Measurements from ENCODE around the gene TOM1L1.

The TOM1L1 gene

DNA sequence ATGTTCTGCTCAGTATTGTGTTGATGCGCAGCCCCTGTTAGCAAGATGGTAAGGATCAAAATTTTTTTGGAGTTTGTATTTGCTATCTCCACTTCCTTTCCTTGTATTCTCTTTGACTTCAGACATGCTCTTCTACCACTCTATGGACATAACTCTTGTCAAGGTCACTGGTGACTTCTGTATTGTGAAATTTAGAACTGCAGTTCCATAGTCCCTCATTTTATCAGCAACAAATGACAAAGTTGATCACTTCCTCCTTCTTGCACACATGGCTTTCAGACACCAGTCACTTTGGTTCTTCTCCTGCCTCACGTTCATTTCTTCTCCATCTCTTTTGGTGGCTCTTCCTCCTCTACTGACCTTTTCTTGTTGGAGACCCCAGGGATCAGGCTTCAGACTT lies 46.7 kb downstream of the TOM1L1 start:
- DNase-seq (ENCODE audit: low read depth): no peak

DNA sequence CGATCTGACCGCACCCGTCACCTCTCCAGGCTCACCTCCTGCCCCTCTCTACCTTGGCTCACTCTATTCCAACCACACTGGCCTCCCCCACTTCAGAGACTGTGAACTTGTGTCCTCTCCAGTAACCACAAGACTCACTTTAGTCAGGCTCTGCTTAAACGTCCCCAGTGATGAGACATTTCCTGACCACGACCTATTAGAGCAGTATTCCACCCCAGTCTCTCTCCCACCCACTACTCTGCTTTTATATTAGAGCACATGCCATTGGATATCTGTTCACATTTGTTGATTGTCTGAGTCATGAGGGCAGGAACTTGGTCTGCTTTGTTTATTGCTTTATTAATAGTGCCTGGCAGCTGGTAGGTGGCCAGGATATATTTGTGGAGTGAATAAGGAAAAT lies 47.7 kb downstream of the TOM1L1 start:
- peak; percentile 49 for DNase-seq (ENCODE audit: low read depth)

DNA sequence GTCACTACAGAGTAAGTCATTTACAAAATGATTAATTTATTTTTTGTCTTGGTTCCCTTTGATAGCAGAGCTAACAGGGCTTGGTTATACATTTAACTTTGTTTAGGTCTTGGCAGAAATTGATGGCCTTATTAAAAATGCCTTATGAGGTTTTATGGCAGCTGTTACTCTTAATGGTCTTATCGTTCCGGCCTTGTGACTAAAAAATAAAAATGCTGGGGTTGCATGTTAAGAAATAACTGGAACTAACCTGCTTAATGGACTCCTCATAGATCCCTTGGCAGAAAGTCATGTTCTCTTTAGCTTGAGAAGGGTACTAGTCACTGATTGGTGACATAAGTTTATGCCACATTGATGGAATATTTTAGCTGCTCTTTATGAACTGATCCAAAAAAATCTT lies 49.5 kb downstream of the TOM1L1 start:
- DNase-seq (ENCODE audit: low read depth): no peak

DNA sequence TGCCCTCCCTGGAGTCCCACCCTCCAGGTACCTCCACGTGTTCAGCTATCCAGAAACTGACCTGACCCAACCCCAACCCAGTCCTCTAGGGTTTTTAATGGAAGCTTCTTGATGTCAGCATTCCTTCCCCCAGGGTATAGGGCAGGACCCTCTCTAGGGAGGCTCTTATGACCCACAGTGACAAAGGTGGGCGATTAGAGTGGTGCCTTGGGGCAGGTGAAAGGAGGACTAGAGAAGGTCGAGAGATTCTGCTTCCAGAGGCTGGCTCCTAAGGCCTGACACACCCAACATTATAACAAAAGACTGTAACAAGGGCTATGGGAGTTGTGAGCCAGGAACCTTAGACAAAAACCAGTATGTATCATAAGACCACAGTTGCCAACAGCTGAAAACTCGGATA lies 50.6 kb downstream of the TOM1L1 start:
- DNase-seq (ENCODE audit: low read depth): no peak

DNA sequence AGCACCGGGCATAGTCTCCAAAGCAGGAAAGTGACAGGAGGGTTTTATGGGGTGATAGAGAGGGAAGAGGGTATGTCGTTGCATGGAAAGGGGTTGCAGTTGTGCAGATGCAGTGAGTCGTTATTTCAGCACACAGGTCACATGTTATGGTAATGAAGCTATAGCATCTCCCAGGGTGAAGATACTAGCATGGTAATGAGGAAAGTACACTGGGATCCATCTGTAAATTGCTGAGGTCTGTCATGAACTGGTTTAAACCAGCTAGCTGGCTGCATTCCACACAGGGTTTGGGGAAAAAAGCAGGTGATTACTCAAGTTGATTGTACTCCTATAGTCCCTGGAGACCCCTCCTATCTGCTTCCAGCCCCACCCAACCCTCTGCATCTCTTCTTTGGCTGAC lies 56.1 kb downstream of the TOM1L1 start:
- DNase-seq (ENCODE audit: low read depth): no peak

DNA sequence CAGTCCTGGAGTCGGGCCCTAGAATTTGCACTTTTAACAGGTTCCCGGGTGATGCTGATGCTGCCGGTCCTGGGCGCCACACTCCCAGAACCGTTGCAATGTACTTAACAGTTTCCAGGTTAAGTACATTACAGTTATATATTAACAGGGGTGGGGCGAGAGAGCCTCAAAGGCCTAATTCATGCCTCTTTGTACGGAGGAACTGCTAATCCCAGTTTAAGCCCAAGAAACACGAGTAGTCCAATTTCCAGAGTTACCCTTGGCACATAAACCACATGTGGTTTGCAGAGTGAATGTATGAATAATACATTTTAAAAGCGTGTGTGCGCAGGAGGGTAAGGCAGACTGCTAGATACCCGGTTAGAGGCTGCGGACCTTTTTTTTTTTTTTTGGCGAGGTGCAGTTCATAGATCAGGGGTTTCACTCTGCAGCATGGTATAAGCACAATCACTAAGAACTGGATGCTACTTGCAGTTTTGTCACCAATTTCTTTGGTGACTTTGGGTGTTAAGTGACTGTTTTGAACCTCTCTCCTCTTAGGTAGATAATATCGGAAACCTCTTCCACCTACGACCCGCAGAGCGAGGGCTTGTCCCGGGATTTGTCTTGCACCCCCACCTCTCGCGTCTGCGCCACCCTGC lies 67.1 kb downstream of the TOM1L1 start:
- peak; percentile 26 for DNase-seq (ENCODE audit: low read depth)

DNA sequence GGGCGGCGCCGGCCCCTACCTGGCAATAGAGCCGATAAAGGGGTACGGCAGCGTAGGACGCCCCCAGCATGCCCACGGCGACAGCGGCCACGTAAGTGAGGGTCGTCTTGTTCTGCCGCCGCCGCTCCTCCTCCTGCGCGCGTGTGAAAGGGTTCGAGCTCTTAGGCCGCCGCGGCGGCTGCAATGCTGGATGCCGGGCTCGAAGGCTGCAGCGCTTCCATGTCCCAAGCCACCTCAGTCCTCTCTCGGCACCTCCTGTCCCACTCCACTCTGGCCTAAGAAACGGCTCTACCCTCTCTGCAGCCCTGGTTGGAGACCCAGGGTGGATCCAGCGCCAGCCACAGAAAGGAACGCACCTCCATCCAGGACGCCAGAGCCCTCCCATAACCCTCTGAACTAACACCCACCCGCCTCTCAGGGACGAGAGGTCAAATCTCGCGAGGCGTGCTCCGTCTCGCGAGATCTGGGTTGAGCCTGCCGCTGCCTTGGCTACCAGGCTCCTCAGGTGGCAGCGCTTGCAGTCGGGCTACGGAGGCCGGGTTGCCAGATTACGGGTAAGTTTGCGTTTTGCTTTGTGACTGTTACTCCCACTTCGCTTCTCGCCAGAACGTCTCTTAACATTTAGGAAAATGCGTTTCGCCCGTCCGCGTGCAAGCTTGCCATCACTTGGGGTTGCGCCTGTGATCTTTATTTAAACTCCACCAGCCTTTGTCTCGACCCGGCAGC lies 67.8 kb downstream of the TOM1L1 start, which contains the start of the genes COX11 and STXBP4:
COX11 (minus strand) TSS at position 393 of the 726 bp plus-strand sequence; CDS start at position 385, 8 bp downstream.
STXBP4 (plus strand) TSS at position 504 of the 726 bp plus-strand sequence. CDS start 17,455 bp downstream, outside the sequence.
- DNase-seq (ENCODE audit: low read depth): peak; percentile 92

DNA sequence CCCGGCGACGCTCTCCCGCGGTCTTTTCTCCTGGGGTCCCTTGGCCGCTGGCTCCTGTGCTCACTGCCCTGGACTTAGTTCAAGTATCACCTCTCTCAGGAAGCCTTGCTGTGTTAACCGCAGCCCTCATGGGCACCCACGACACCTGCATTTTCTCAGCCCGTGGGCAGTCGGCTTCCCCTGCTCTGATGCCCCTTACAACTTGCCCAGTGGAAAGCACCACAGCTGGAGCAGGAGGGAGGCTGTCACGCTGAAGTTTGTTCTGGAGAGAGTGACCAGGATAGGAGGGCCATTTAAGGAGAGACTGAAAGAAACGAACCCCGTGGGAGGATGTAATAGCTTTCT lies 68.3 kb downstream of the TOM1L1 start:
- peak; percentile 11 for DNase-seq (ENCODE audit: low read depth)

DNA sequence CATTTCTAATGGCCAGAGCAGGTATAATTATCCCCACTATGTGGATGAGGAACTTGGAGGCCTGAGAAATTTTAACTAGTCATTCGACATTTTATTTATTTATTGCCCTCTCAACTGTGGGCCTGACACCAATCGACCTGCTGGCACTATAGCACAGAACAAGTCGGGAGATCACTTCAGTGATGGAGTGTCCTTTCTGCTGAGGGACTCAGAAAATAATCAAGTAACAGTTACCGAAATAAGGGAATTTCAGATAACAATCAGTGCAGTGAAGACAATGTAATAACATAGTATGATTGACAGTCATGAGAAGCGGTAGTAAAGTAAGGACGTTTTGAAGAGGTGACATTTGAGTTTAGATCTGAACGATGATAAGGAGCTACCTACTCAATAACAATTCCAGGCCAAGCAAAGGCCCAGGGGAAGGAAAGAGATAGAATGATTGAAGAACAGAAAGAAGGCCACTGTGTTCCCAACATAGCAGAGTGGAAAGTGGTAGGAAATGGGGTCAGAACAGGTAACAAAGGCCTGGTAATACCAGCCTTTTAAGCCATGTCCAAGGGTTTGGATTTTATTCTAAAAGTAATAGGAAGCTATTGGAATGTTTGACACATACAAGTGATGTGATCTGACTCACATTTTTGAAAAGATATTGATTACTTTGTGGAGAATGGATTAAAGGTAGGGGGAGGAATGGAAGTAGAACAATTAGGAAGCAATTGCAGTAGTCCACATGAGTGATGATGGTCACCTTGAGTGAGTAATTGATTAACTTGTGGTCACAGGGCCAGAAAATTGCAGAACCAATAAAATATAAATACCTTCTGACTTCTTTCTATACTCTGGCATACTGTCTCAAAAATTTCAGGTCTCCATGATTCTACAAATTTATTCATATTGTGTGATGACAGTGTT lies 69.3 kb downstream of the TOM1L1 start:
- no peak for DNase-seq (ENCODE audit: low read depth)

DNA sequence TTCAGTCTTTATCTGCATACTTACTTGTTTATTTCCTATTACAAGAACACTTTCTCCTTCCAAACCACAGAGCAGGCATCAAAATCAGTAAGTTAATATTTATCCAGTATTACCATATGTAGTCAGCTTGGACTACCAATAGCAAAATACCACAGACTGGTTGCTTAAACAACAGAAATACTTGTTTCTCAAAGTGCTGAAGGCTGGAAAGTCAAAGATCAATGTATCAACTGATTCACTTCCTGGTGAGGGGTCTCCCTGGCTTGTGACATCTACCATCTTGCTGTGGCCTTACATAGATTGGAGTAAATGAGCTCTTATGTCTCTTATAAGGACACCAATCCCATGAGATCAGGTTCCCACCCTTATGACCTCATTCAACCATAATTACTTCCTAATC lies 70.5 kb downstream of the TOM1L1 start:
- DNase-seq (ENCODE audit: low read depth): no peak

DNA sequence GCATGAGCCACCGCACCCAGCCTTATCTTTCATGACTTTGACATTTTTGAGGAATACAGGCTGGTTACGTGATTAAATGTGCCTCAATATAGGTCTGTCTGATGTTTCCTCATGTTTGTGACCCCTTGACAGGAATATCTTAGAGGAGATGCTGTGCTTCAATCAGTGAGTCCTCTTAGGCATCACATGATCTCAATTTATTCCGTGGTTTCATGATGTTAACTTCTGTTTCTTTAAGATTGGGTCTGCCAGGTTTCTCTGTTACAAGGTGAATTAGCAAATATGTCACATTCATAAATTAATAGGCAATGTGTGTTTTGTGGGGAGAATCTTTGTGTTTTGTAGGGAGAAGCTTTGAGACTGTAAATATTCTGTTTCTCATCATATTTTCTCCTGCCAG lies 71.2 kb downstream of the TOM1L1 start:
- no peak for DNase-seq (ENCODE audit: low read depth)

DNA sequence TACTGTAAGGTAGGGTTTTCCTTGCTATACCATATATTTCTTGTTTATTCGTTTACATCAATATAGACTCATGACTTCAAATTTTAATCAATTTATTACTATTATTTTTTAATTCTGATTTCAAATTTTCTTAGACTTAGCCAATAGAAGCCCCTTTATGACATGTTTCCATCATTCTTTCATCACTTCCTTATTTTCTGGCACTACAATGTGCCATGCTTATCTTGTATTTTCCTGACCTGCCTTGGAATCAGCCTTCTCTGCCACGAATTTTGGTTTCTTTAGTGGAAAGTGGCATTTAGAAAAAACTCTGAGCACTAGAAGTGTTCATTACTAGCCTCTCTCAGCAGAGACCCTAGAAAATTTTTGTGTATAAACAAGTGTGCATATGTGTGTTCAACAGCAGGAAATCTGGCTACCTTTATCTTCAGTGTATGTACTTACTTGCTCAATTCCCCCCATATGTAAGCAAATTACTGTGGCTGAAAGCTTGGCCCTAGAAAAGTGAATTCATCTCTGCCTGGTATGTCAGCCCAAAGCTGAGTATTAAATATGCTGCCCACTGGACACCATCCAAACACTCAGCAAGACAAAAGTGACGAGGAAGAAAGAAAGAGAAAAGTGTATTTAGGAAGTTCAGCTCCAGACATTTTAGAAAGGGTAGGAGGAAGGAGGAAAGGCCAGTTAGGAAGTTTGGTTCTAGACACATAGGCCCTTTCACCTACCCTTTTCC lies 71.9 kb downstream of the TOM1L1 start:
- no peak for DNase-seq (ENCODE audit: low read depth)

DNA sequence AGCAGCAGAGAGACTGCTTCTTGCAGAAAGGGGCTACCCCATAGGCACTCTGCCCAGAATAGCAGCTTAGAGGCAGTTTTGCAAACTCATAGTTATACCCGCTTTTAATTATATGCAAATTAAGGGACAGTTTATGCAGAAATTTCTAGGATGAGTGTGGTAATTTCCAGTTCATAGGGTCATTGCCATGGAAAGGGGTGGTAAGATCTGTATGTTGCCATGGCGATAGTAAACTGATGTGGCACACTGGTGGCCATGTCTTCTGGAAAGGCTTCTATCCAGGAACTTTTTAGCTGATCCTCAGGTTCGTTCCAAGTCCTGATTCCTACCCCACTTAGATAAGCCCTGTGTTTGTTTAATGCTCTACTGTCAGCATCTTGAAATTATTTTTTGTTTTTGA lies 74.1 kb downstream of the TOM1L1 start:
- no peak for DNase-seq (ENCODE audit: low read depth)

DNA sequence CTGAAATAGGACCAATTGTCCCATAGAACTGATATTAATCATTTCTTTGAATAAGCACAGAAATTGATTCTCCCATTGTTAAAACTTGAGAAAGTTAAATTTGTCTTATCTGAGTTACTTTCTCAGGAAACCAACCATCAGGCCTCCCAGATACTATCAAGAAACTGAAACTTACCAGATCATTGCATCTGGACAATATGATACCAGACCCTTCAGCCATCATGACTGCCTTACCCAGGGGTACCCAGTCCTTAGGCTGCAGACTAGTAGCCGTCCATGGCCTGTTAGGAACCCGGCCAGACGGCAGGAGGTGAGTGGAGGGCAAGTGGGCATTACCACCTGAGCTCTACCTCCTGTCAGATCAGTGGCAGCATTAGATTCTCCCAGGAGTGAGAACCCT lies 75.7 kb downstream of the TOM1L1 start:
- DNase-seq (ENCODE audit: low read depth): no peak

DNA sequence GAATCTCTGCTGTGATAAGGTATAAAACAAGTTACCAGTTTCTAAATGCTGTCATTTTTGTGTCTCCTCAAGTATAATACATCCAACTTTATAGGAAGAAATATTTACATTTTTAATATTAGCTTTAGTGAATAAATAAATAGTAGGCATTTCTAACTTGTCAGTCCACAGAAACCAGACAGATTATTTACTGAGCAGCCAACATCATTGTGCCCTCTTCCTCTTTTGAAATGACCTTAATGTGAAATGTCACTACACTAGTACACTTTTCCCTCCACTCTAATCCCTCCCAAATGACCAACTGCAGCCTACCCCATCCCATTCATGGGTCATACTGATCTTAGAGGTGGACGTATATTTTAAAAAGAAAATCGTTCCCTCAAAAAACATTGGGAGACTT lies 77.1 kb downstream of the TOM1L1 start:
- DNase-seq (ENCODE audit: low read depth): no peak

DNA sequence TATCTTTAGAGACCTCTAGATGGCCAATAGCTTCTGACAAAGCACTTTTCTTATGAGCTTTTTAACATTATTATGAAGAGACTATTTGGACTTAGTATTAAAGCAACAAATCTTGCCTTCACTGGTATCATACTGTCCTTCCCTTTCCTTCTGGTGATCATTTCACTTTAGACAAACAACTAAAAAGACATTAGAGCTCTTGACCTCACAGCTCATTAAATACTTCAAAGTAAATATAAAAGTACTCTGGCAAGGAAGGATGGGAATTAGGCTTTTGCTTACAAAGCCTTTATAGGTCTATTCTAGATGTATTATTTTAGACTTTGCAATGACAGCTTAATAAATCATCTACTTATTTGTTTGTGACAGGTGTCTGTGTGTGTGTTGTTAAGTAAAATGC lies 79.0 kb downstream of the TOM1L1 start:
- no peak for DNase-seq (ENCODE audit: low read depth)

DNA sequence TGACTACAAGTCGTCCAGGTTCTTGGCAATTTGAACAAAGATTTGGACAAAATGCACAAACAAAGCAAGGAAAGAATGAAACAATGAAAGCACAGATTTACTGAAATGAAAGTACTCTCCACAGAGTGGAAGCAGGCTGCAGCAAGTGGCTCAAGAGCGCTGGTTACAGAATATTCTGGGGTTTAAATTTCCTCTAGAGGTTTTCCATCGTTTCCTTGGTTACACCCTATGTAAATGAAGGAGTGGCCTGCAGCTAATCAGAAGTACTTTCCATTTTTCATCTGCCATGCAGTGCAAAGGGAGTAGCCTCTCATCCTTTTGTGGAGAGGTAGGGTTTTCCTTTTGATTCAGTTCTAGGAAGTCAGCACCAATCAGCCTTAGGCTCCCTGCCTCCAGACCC lies 79.7 kb downstream of the TOM1L1 start:
- DNase-seq (ENCODE audit: low read depth): no peak

DNA sequence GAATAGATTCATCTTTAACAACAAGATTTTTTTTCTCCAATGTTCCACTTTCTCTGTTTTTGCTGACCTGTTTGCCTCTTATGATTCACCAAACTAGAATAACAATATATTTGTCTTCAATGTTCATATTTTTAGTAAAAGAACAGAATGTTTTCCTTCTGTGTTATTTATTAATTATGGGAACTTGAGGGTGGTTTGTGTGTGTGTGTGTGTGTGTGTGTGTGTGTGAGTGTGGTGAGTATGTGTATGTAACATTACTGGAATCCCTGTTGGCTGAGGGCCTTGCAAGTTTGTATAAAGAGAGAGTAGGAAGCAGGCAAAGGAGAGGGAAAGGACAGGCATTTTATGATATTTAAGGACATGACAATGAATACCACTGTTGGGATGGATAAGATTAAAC lies 81.7 kb downstream of the TOM1L1 start:
- DNase-seq (ENCODE audit: low read depth): no peak

DNA sequence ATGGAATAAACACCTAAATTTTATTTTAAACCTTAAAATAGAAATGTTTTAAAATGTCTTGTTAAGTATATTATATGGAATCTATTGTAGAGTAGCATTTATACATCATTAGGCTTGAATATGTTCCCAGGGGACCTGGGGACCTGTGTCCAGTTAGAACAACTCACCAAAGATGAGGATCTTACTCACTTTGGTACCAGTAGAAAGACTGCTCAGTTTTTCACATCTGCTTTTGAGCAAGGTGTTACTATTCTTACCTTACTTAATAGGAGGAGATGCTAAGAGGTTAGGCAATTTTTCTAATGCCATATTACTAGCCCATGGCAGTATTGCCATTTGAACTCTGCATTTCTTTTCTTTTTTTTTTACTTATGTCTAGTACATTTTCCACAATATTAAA lies 82.6 kb downstream of the TOM1L1 start:
- DNase-seq (ENCODE audit: low read depth): no peak

DNA sequence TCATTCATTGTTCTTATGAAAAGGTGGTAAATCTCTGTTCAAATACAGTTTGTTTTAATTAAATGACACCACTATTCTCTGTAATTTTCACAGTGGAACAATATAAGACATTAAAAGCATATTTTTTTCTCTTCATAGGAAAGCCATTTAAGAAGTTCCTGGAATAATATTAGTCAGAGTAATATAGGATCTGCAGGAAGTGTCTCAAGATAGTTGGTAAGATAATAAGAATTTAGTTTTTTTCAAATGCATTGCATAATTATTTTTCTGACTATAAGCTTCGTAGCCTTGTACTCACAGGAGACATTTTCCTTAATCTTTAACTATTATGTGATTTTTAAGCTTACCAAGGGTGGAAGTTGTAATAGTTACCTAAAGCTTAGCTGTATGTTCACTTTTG lies 84.8 kb downstream of the TOM1L1 start:
- no peak for DNase-seq (ENCODE audit: low read depth)

DNA sequence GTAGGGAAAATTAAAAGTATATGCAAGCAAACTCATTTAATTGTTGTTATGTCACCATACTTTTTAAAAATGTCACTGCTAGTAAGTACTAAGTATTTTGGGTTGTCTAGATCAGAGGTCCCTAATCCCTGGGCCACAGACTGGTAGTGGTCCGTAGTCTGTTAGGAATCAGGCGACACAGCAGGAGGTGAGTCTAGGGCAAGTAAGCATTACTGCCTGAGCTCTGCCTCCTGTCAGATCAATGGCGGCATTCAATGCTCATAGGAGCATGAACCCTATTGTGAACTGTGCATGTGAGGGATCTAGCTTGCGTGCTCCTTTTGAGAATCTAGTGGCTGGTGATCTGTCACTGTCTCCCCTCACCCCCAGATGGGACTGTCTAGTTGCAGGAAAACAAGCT lies 89.5 kb downstream of the TOM1L1 start:
- DNase-seq (ENCODE audit: low read depth): no peak

DNA sequence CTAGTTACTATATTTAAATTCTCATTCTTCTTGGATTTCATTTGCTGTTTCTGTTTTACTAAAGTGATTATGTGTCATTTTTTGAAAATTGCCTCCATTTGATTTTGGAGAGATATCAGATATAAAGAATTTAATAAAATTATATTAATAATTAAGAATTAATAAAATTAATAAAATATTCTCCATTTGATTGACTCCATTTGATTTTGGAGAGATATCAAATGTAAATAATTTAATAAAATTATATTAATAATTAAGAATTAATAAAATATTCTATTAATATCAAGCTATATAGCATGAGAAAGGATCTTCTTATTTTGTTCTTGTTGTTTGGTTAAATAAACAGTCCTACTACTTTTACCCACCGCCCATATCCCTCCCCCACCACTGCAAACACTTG lies 90.9 kb downstream of the TOM1L1 start:
- no peak for DNase-seq (ENCODE audit: low read depth)
